ENCODE data around the gene MBNL3. TPM values are rescaled to one million over a fixed set of nuclear protein-coding genes. Genes with fewer than 3 reads are reported as not detected.
"Not testable (repeated sequence)": the region's sequence is repeated elsewhere in the genome, so short reads cannot be mapped to it uniquely, and the experiment has no call there.

MBNL3 gene
- total RNA-seq, 2 donors from 2014 or later = 12.0 to 282 TPM

DNA sequence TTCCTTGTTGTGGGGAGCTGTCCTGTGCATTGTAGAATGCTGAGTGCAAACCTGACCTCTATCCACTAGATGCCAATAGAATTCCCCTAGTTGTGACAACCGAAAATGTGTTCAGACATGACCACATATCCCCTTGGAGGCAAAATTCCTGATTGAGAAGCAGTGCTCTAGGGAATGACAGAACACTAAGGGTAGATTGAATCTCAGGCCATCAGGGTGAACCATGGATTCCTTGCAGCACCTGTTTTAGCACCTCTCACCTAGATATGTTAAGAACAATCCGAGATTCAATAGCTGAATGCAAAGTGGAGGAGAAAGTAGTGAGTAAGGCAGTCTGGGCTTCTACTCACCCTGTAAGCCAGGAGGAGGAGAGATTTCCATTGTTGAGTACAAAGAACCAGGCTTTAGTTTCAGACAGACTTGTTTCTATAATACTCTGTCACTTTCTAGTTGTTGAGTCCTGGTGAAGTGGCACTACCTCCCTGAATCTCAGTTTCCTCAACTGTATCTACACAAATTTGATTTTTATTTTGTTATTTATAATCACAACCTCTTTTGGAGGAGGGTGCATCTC is 158.6 kb downstream of the MBNL3 start:
- Histone ChIP-seq H3K27ac (no peak overlapping the region), H3K36me3 (no peaks in the 10 kb centered on the region), H3K9me3 (no peaks in the 10 kb centered on the region), H3K4me1 (replicated peaks) (no peaks in the 10 kb centered on the region), H3K27me3 (replicated peaks; ENCODE audit: insufficient read depth) (no peaks in the 10 kb centered on the region), H3K4me3 (no peak overlapping the region)
- no peak for DNase-seq (ENCODE audit: low spot score)
- WGBS = 78% methylated on average over 2 of the region's 2 CpGs
- TF ChIP-seq POLR2A (IDR thresholded peaks at IDR 0.05) (no peak), CTCF (IDR thresholded peaks at IDR 0.05) (no peak), POLR2AphosphoS5 (IDR thresholded peaks at IDR 0.05) (no peak)
- intact Hi-C loops (cut with DNase I) = no loop called here

- intact Hi-C loops (cut with DNase I); H3K4me1 ChIP-seq (replicated peaks); H3K4me3 ChIP-seq; H3K9me3 ChIP-seq; DNase-seq (ENCODE audit: low spot score); H3K27me3 ChIP-seq (replicated peaks; ENCODE audit: insufficient read depth); H3K27ac ChIP-seq; H3K36me3 ChIP-seq: not testable (repeated sequence)
- 85% methylated on average over 2 of the region's 2 CpGs for WGBS
These were observed 161.9 kb downstream of the MBNL3 start for GRCh38 chrX:132326960-132327359.
